Measurements from ENCODE around the gene PTPRK. TPM values are rescaled to one million over a fixed set of nuclear protein-coding genes. Genes with fewer than 3 reads are reported as not detected.

Gene PTPRK
- total and polyA plus RNA-seq, 10 of the 15 experiments (the other 5 are each of a cell fraction or from before 2014, with no cell fraction given): 0.23 to 1.9 (median 0.55) TPM

DNA sequence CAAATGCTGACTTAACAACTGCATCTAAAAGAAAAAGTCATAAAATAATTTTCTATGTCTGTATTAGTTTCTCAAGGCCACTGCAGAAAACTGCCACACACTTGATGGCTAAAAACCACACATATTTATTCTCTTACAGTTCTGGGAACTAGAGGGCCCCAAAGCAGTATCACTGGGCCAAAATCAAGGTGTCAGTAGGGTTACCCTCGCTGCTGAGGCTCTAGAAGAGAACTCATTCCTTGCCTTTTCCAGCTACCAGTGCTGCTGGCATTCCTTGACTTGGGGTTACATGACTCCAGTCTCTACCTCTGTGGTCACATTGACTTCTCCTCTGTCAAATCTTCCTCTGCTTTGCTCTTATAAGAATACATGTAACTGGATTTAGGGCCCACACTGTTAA is 494.9 kb downstream of the PTPRK start:
- Histone ChIP-seq H3K4me1 (ENCODE audit: control insufficient read depth, insufficient read depth, low read length) (no peaks in the 10 kb centered on the region), H3K79me2 (ENCODE audit: control insufficient read depth, insufficient read depth, low read length) (no peaks in the 10 kb centered on the region), H3K9me3 (replicated peaks; ENCODE audit: control insufficient read depth, insufficient read depth, low read length) (no peaks in the 10 kb centered on the region), H3K4me2 (ENCODE audit: control insufficient read depth, insufficient read depth) (no peak overlapping the region), H3K4me3 (no peak overlapping the region), H3K36me3 (ENCODE audit: control insufficient read depth in 2 of 2, insufficient read depth in 2 of 2, low read length in 1 of 2) (no peaks in the 10 kb centered on the region), H3K9ac (ENCODE audit: control insufficient read depth, insufficient read depth, low read length) (no peak overlapping the region), H2AFZ (ENCODE audit: control insufficient read depth, low read depth, low read length) (no peak overlapping the region), H3K27ac (ENCODE audit: control insufficient read depth, insufficient read depth) (no peak overlapping the region), H3K27me3 (replicated peaks in 1 of 2; ENCODE audit: control insufficient read depth in 2 of 2, insufficient read depth in 2 of 2, low read length in 1 of 2) (no peaks in the 10 kb centered on the region), H4K20me1 (ENCODE audit: control insufficient read depth, insufficient read depth) (no peaks in the 10 kb centered on the region)
- ChIA-PET SMC1A (ENCODE audit: uncharacterized antibody, unreplicated experiment) (interaction anchor here (0.7 kb wide), 1 partner anchor 8 kb away, joined by 3 read pairs; no protein-coding TSS in a partner anchor), RAD21 (ENCODE audit: unreplicated experiment) (no interaction called here), POLR2A (no interaction called here), CTCF (interaction anchor here (0.8 kb wide), 1 partner anchor 703 kb away, joined by 3 read pairs; no protein-coding TSS in a partner anchor)
- DNase-seq (ENCODE audit: low read depth, low spot score) (no peak), ATAC-seq (no peak), FAIRE-seq (no peak)
- in situ Hi-C loops (cut with MboI) (no loop called here), intact Hi-C loops (cut with micrococcal nuclease; ENCODE audit: unreplicated experiment) (no loop called here)
- WGBS (ENCODE audit: insufficient coverage, insufficient replicate concordance, low lambda C conversion rate, missing lambda C conversion rate): 0% methylated on average over 1 of the region's 1 CpG
- BruUV-seq (replicated peaks): no TSS peak
- no peak for TF ChIP-seq NFIC (IDR thresholded peaks at IDR 0.05; ENCODE audit: low read depth, low read length)
- TF ChIP-seq SKIL (IDR thresholded peaks at IDR 0.05; ENCODE audit: low read depth, poor library complexity, severe bottlenecking): no peak
- no peak for TF ChIP-seq NRF1 (conservative IDR thresholded peaks at IDR 0.05; ENCODE audit: low read depth, low read length)
- TF ChIP-seq PRDM15 (CRISPR knock-in tag; IDR thresholded peaks at IDR 0.05): no peak
- TF ChIP-seq, protein P1, sequence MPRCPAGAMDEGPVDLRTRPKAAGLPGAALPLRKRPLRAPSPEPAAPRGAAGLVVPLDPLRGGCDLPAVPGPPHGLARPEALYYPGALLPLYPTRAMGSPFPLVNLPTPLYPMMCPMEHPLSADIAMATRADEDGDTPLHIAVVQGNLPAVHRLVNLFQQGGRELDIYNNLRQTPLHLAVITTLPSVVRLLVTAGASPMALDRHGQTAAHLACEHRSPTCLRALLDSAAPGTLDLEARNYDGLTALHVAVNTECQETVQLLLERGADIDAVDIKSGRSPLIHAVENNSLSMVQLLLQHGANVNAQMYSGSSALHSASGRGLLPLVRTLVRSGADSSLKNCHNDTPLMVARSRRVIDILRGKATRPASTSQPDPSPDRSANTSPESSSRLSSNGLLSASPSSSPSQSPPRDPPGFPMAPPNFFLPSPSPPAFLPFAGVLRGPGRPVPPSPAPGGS (IDR thresholded peaks at IDR 0.05; ENCODE audit: borderline replicate concordance, insufficient read depth, low read depth, low read length, poor library complexity, severe bottlenecking): no peak
- no peak for TF ChIP-seq FOXK2 (IDR thresholded peaks at IDR 0.05)

Measured in GM12878 (cell line).